WTC11 (cell line): ENCODE results near the gene ANKRD9.

Source experiments
- TF ChIP-seq, protein P1 (sequence below): fragments of 200-600 bp; IDR thresholded peaks from 2 replicates; pipeline ENCODE4 v1.8.0; 2022; ENCODE audit warnings: antibody characterized with exemption
- TF ChIP-seq, protein P2 (sequence below): sonication (generic); formaldehyde crosslinking; IDR thresholded peaks from 2 replicates; pipeline ENCODE4 v1.8.0; 2022; ENCODE audit warnings: mild to moderate bottlenecking, missing genetic modification reagents

DNA sequence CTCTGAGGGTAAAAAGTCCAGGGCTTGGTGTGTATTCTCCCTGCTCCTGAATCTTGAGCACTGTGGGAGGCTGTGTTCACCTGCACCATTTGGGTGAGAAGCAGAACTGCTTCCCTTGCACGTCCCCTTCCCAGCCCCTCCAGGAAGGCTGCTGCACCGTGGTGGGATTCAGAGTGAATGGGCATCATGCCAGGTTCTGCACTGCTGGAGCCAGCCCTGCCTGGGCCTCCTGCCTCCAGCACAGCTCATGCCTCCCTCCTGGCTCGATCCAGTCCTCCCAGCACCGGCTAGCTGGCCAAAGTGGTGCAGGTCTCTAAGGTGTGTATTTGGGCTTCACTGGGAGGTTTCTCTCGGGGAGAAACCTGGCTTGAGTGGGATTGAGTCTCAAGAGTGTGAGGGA is 54.9 kb downstream of the ANKRD9 start:
- TF ChIP-seq, protein P1, sequence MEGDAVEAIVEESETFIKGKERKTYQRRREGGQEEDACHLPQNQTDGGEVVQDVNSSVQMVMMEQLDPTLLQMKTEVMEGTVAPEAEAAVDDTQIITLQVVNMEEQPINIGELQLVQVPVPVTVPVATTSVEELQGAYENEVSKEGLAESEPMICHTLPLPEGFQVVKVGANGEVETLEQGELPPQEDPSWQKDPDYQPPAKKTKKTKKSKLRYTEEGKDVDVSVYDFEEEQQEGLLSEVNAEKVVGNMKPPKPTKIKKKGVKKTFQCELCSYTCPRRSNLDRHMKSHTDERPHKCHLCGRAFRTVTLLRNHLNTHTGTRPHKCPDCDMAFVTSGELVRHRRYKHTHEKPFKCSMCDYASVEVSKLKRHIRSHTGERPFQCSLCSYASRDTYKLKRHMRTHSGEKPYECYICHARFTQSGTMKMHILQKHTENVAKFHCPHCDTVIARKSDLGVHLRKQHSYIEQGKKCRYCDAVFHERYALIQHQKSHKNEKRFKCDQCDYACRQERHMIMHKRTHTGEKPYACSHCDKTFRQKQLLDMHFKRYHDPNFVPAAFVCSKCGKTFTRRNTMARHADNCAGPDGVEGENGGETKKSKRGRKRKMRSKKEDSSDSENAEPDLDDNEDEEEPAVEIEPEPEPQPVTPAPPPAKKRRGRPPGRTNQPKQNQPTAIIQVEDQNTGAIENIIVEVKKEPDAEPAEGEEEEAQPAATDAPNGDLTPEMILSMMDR: no peak
- TF ChIP-seq, protein P2, sequence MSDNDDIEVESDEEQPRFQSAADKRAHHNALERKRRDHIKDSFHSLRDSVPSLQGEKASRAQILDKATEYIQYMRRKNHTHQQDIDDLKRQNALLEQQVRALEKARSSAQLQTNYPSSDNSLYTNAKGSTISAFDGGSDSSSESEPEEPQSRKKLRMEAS (CRISPR knock-in tag): no peak
